SK-N-SH treated with all-trans-retinoic acid at 6 μM for 48 hours (cell line): ENCODE data around the gene INTS3.

Experiments
- ARNTL ChIP-seq: fragments of 450-650 bp; formaldehyde crosslinking; IDR thresholded peaks from 2 replicates; pipeline ENCODE4 v1.5.0; 2020; ENCODE audit warnings: low read depth, mild to moderate bottlenecking, moderate library complexity, borderline replicate concordance
- BACH2 ChIP-seq: fragments of 250-450 bp; sonication (Bioruptor Pico); IDR thresholded peaks from 2 replicates; pipeline ENCODE4 v1.9.0; 2021; ENCODE audit warnings: mild to moderate bottlenecking, borderline replicate concordance
- CSDC2 ChIP-seq: fragments of 250-450 bp; sonication (Bioruptor Pico); IDR thresholded peaks from 2 replicates; pipeline ENCODE4 v1.5.0; 2020; ENCODE audit warnings: mild to moderate bottlenecking, moderate library complexity
- ESRRG ChIP-seq: fragments of 250-450 bp; sonication (Bioruptor Pico); IDR thresholded peaks from 2 replicates; pipeline ENCODE4 v1.6.1; 2021; ENCODE audit warnings: mild to moderate bottlenecking
- GLIS3 ChIP-seq: fragments of 250-450 bp; sonication (Bioruptor Pico); IDR thresholded peaks from 2 replicates; pipeline ENCODE4 v1.5.0; 2020; ENCODE audit warnings: mild to moderate bottlenecking, moderate library complexity
- RARB ChIP-seq: fragments of 250-450 bp; sonication (Bioruptor Pico); IDR thresholded peaks from 2 replicates; pipeline ENCODE4 v1.8.0; 2021; ENCODE audit warnings: mild to moderate bottlenecking, moderate library complexity
- SNAI2 ChIP-seq: fragments of 250-450 bp; sonication (Bioruptor Pico); IDR thresholded peaks from 2 replicates; pipeline ENCODE4 v1.5.0; 2020; ENCODE audit warnings: mild to moderate bottlenecking, moderate library complexity
- TSHZ2 ChIP-seq: fragments of 250-450 bp; sonication (Bioruptor Pico); IDR thresholded peaks from 2 replicates; pipeline ENCODE4 v1.5.0; 2020; ENCODE audit warnings: mild to moderate bottlenecking, moderate library complexity
- ZFP3 ChIP-seq: fragments of 250-450 bp; sonication (Bioruptor Pico); IDR thresholded peaks from 2 replicates; pipeline ENCODE4 v1.5.0; 2020; ENCODE audit warnings: mild to moderate bottlenecking, moderate library complexity
- ZFP30 ChIP-seq: fragments of 450-650 bp; formaldehyde crosslinking; IDR thresholded peaks from 2 replicates; pipeline ENCODE4 v1.5.0; 2022; ENCODE audit warnings: mild to moderate bottlenecking, moderate library complexity
- ZNF565 ChIP-seq: fragments of 450-650 bp; formaldehyde crosslinking; conservative IDR thresholded peaks from 2 replicates; pipeline ENCODE4 v1.5.0; 2020; ENCODE audit warnings: low read depth, mild to moderate bottlenecking, moderate library complexity
- ZNF70 ChIP-seq: fragments of 450-650 bp; formaldehyde crosslinking; IDR thresholded peaks from 2 replicates; pipeline ENCODE4 v1.5.0; 2020; ENCODE audit warnings: mild to moderate bottlenecking, moderate library complexity
- ZNF8 ChIP-seq: fragments of 450-650 bp; formaldehyde crosslinking; IDR thresholded peaks from 2 replicates; pipeline ENCODE4 v1.5.0; 2020; ENCODE audit warnings: mild to moderate bottlenecking, moderate library complexity

- no peak for TF ChIP-seq ZNF565
- TF ChIP-seq RARB (CRISPR knock-in tag) = no peak
- TF ChIP-seq TSHZ2 = no peak
- no peak for TF ChIP-seq GLIS3 (CRISPR knock-in tag)
- no peak for TF ChIP-seq ZFP30
- TF ChIP-seq BACH2 (CRISPR knock-in tag) = no peak
- no peak for TF ChIP-seq SNAI2 (CRISPR knock-in tag)
- no peak for TF ChIP-seq CSDC2 (CRISPR knock-in tag)
- no peak for TF ChIP-seq ARNTL (CRISPR knock-in tag)
- no peak for TF ChIP-seq ZFP3
- no peak for TF ChIP-seq ESRRG (CRISPR knock-in tag)
- no peak for TF ChIP-seq ZNF70
- TF ChIP-seq ZNF8 (CRISPR knock-in tag) = no peak
These were observed 70.6 kb downstream of the INTS3 start for GRCh38 chr1:153798468-153798780.
